Measurements from ENCODE around the gene PCYT1A. TPM values are rescaled to one million over a fixed set of nuclear protein-coding genes. Genes with fewer than 3 reads are reported as not detected.

PCYT1A gene
- total RNA-seq, 4 donors from 2014 or later, result 68.1 to 120 (median 90.9) TPM

- no peak for ATAC-seq (ENCODE audit: low FRiP score)
- TF ChIP-seq CTCF (IDR thresholded peaks at IDR 0.05), result no peak
- DNase-seq (ENCODE audit: low spot score), result no peak
Measured at GRCh38 chr3:196270499-196270898, 17.0 kb downstream of the PCYT1A start.

DNA sequence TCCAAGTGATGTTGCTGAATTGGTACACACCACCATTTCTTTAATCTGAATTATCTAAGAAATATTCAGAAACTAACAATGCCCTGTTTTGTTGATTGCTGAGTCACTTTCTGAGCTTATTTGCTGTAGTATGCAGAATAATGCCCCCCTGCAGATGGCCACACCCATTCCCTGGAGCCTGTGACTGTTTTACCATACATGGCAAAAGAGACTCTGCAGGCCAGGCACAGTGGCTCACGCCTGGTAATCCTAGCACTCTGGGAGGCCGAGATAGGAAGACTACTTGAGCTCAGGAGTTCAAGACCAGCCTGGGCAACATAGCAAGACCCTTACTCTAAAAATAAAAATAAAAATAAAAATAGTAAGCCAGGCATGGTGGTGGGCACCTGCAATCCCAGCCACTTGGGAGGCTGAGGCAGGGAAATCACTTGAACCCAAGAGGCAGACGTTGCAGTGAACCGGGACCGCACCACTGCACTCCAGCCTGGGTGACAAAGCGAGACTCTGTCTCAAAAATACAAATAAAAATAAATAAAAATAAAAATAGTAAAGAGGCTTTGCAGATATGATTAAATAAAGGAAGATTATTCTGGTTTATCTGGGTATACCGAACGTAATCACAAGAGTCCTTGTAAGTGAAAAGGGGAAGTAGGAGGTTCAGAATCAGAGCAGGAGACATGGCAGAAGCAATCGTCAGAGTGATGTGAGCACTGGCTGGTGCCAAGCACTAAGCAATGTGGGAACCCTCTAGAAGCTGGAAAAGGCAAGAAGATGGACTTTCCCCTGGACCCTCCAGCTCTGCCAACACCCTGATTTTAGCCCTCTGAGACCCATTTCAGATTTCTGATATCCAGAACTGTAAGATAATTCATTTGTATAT, 19.0 kb downstream of the PCYT1A start:
- ATAC-seq (ENCODE audit: low FRiP score) (no peak), DNase-seq (ENCODE audit: low spot score) (no peak)
- TF ChIP-seq CTCF (IDR thresholded peaks at IDR 0.05), result no peak

GRCh38 chr3:196263819-196264218, 23.7 kb downstream of the PCYT1A start:
- ATAC-seq (ENCODE audit: low FRiP score) (no peak), DNase-seq (ENCODE audit: low spot score) (no peak)
- no peak for TF ChIP-seq CTCF (IDR thresholded peaks at IDR 0.05)

GRCh38 chr3:196260784-196261183, 26.7 kb downstream of the PCYT1A start:
- no peak for ATAC-seq (ENCODE audit: low FRiP score)
- TF ChIP-seq CTCF (IDR thresholded peaks at IDR 0.05), result no peak

GRCh38 chr3:196255776-196256175, 31.8 kb downstream of the PCYT1A start:
- no peak for TF ChIP-seq CTCF (IDR thresholded peaks at IDR 0.05)
- ATAC-seq (ENCODE audit: low FRiP score) (no peak), DNase-seq (ENCODE audit: low spot score) (no peak)

More at GRCh38 chr3:196260784-196261183, 26.7 kb downstream of the PCYT1A start:
- no peak for DNase-seq (ENCODE audit: low spot score)

- TF ChIP-seq CTCF (IDR thresholded peaks at IDR 0.05), result no peak
- ATAC-seq (ENCODE audit: low FRiP score), result no peak
- no peak for DNase-seq (ENCODE audit: low spot score)
Measured at GRCh38 chr3:196254376-196255283, 32.9 kb downstream of the PCYT1A start.
